ENCODE measurements around the gene FBLN1. TPM values are rescaled to one million over a fixed set of nuclear protein-coding genes. Genes with fewer than 3 reads are reported as not detected.

Gene FBLN1
- total and polyA plus RNA-seq, 2 of the 13 experiments (the other 11 are each of a cell fraction or from before 2014, with no cell fraction given), result 37.3 to 103 TPM

DNA sequence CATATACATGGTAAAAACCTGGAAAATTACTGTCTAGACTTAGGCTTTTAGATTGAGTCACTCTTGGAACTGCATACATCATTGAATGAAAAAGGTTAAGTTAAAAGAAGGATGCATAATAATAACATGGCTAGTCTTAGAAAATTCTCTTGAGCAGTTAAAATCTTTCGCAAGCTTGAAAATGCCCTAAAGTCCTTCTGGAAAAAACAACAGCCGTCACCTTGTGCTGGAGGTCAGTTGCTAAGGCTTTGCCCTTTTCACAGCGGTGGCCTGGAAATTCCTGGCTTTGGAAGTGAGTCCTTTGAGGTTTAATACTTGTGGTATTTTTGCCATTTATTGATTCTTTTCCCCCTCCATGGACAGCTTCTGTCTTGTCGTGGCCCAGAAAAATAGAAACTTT is 17.4 kb upstream of the FBLN1 start:
- no peaks in the 10 kb centered on the region for H3K27me3 ChIP-seq (ENCODE audit: control insufficient read depth in 1 of 2, insufficient read depth in 2 of 2, low read length in 2 of 2)
- H3K4me3 ChIP-seq (replicated peaks in 1 of 3; ENCODE audit: insufficient read depth in 1 of 3, low read depth in 2 of 3, low read length in 3 of 3), result no peak overlapping the region
- CTCF ChIA-PET (ENCODE audit: low intra/inter-chr PET ratio, low total read pairs), result no interaction called here
- no TSS peak for BruUV-seq (replicated peaks)
- no peaks in the 10 kb centered on the region for H3K36me3 ChIP-seq (replicated peaks in 1 of 2; ENCODE audit: control insufficient read depth in 1 of 2, insufficient read depth in 2 of 2, low read length in 2 of 2)
- H3K4me2 ChIP-seq (ENCODE audit: low read depth, low read length), result peak overlapping the region; percentile 73
- no peak overlapping the region for H2AFZ ChIP-seq (ENCODE audit: low read length)
- no peaks in the 10 kb centered on the region for H4K20me1 ChIP-seq (ENCODE audit: insufficient read depth, low read length)
- H3K27ac ChIP-seq (ENCODE audit: extremely low read length, insufficient read depth, low read length), result peak overlapping the region; percentile 68
- 5% methylated on average over 4 of the region's 4 CpGs for WGBS (ENCODE audit: low lambda C conversion rate)
- in situ Hi-C loops (cut with HindIII; ENCODE audit: extremely low pct_ligation_motif_present, low pct_unique_long_range_greater_than_20kb), result no loop called here
- POLR2A ChIA-PET, result interaction anchor here (0.6 to 1.8 kb wide), 7 partner anchors 15 to 239 kb away, joined by 3 to 7 read pairs (median 3); no protein-coding TSS in a partner anchor
- peaks cover 12% of the 10 kb centered on the region for H3K9me3 ChIP-seq (ENCODE audit: low read length)
- no peak overlapping the region for H3K9ac ChIP-seq (ENCODE audit: insufficient read depth, low read depth, low read length)
- H3K4me1 ChIP-seq (ENCODE audit: insufficient read depth, low read length), result peaks cover 58% of the 10 kb centered on the region
- FAIRE-seq (peak; percentile 37), ATAC-seq (no peak; the same call in 2 of the 3 replicates), DNase-seq (ENCODE audit: low spot score) (peak; percentile 50)
- H3K79me2 ChIP-seq (ENCODE audit: insufficient read depth, low read length), result no peaks in the 10 kb centered on the region
- TF ChIP-seq NR2F2 (IDR thresholded peaks at IDR 0.05; ENCODE audit: borderline replicate concordance, low read depth), result 0 out of 2 replicates have a peak, but pooled peaks have one; percentile 21
- TF ChIP-seq HNF4A (CRISPR knock-in tag; IDR thresholded peaks at IDR 0.05), result 0 out of 2 replicates have a peak, but pooled peaks have one; percentile 15
- no peak for TF ChIP-seq ZMYM3 (CRISPR knock-in tag; IDR thresholded peaks at IDR 0.05)
- intact Hi-C loops (cut with micrococcal nuclease; ENCODE audit: unreplicated experiment), result no loop called here

- ATAC-seq, result no peak
- TF ChIP-seq ETV5 (CRISPR knock-in tag; IDR thresholded peaks at IDR 0.05; ENCODE audit: borderline replicate concordance) (no peak), ZNF121 (CRISPR knock-in tag; IDR thresholded peaks at IDR 0.05) (no peak), AHR (CRISPR knock-in tag; IDR thresholded peaks at IDR 0.05) (no peak), NR2C2 (CRISPR knock-in tag; IDR thresholded peaks at IDR 0.05; ENCODE audit: borderline replicate concordance) (no peak), ZNF768 (CRISPR knock-in tag; IDR thresholded peaks at IDR 0.05) (no peak), SRY (CRISPR knock-in tag; IDR thresholded peaks at IDR 0.05) (no peak), MTA1 (CRISPR knock-in tag; IDR thresholded peaks at IDR 0.05; ENCODE audit: borderline replicate concordance) (no peak), HIC2 (CRISPR knock-in tag; IDR thresholded peaks at IDR 0.05; ENCODE audit: low read depth) (no peak), ZNF788 (CRISPR knock-in tag; IDR thresholded peaks at IDR 0.05; ENCODE audit: borderline replicate concordance) (no peak), ZNF782 (CRISPR knock-in tag; IDR thresholded peaks at IDR 0.05; ENCODE audit: borderline replicate concordance) (no peak)
- TF ChIP-seq, protein P1, sequence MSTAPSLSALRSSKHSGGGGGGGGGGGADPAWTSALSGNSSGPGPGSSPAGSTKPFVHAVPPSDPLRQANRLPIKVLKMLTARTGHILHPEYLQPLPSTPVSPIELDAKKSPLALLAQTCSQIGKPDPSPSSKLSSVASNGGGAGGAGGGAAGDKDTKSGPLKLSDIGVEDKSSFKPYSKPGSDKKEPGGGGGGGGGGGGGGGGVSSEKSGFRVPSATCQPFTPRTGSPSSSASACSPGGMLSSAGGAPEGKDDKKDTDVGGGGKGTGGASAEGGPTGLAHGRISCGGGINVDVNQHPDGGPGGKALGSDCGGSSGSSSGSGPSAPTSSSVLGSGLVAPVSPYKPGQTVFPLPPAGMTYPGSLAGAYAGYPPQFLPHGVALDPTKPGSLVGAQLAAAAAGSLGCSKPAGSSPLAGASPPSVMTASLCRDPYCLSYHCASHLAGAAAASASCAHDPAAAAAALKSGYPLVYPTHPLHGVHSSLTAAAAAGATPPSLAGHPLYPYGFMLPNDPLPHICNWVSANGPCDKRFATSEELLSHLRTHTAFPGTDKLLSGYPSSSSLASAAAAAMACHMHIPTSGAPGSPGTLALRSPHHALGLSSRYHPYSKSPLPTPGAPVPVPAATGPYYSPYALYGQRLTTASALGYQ (CRISPR knock-in tag; IDR thresholded peaks at IDR 0.05), result no peak
- Histone ChIP-seq H4K20me1 (ENCODE audit: insufficient read depth, low read length) (no peaks in the 10 kb centered on the region), H2AFZ (ENCODE audit: low read length) (no peak overlapping the region), H3K36me3 (replicated peaks in 1 of 2; ENCODE audit: control insufficient read depth in 1 of 2, insufficient read depth in 2 of 2, low read length in 2 of 2) (no peaks in the 10 kb centered on the region), H3K4me3 (replicated peaks in 1 of 3; ENCODE audit: insufficient read depth in 1 of 3, low read depth in 2 of 3, low read length in 3 of 3) (no peak overlapping the region), H3K27me3 (ENCODE audit: control insufficient read depth in 1 of 2, insufficient read depth in 2 of 2, low read length in 2 of 2) (no peaks in the 10 kb centered on the region), H3K27ac (ENCODE audit: extremely low read length, insufficient read depth, low read length) (no peak overlapping the region), H3K4me2 (ENCODE audit: low read depth, low read length) (no peak overlapping the region), H3K9me3 (ENCODE audit: low read length) (peaks cover 12% of the 10 kb centered on the region), H3K9ac (ENCODE audit: insufficient read depth, low read depth, low read length) (no peak overlapping the region), H3K79me2 (ENCODE audit: insufficient read depth, low read length) (no peaks in the 10 kb centered on the region), H3K4me1 (ENCODE audit: insufficient read depth, low read length) (peaks cover 60% of the 10 kb centered on the region)
- no TSS peak for BruUV-seq (replicated peaks)
- 60% methylated on average over 4 of the region's 4 CpGs for WGBS (ENCODE audit: low lambda C conversion rate)
- DNase-seq (ENCODE audit: low spot score), result no peak
- no peak for FAIRE-seq
- in situ Hi-C loops (cut with HindIII; ENCODE audit: extremely low pct_ligation_motif_present, low pct_unique_long_range_greater_than_20kb) (no loop called here), intact Hi-C loops (cut with micrococcal nuclease; ENCODE audit: unreplicated experiment) (no loop called here)
- ChIA-PET CTCF (ENCODE audit: low intra/inter-chr PET ratio, low total read pairs) (no interaction called here), POLR2A (no interaction called here)
These were observed 13.8 kb upstream of the FBLN1 start for GRCh38 chr22:45488764-45489370.

Measured in HepG2 (cell line).